ENCODE results near the gene MARCHF11. TPM values are rescaled to one million over a fixed set of nuclear protein-coding genes. Genes with fewer than 3 reads are reported as not detected.

Gene MARCHF11
- total and polyA plus RNA-seq, 2 of the 4 experiments (the other 2 are of a cell fraction), result not detected

DNA sequence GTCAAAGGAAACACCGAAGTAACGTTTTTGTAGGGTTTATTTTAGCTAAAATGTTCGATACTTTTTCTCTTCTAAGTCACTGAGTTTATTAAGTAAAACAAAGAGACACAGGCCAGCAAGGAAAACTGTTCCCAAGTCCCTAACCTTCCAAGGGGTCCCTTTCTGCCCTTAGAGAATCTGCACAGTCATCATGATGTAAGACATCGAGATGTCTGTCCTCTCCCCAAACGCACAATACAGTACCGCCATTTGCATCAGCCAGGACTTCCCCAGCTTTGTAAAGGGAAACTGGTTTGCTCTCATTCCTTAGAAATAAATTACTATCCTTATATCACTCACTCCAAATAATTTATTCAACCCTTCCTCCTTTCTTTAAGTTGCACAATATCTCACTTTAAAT lies 89.3 kb downstream of the MARCHF11 start:
- Histone ChIP-seq H2BK5ac (ENCODE audit: low read depth, low read length, poor library complexity, severe bottlenecking) (no peak overlapping the region), H4K20me1 (ENCODE audit: insufficient read depth, low read length) (no peaks in the 10 kb centered on the region), H3K36me3 (ENCODE audit: control insufficient read depth, insufficient read depth, low read length) (no peaks in the 10 kb centered on the region), H3K4me2 (ENCODE audit: low read depth, low read length) (no peak overlapping the region), H4K5ac (ENCODE audit: low read depth, low read length) (no peak overlapping the region), H3K9me3 (ENCODE audit: control insufficient read depth, insufficient read depth, low read length) (no peaks in the 10 kb centered on the region), H3K4me1 (ENCODE audit: control insufficient read depth, insufficient read depth, low read length) (no peaks in the 10 kb centered on the region), H3K23ac (ENCODE audit: low read depth, low read length) (no peak overlapping the region), H2BK15ac (ENCODE audit: low read depth, low read length) (no peak overlapping the region), H3K18ac (ENCODE audit: low read depth, low read length) (no peak overlapping the region), H2AK9ac (replicated peaks; ENCODE audit: low read depth, low read length, poor library complexity) (no peak overlapping the region), H2BK20ac (ENCODE audit: low read depth, low read length) (no peak overlapping the region), H2AFZ (replicated peaks; ENCODE audit: low read length, poor library complexity) (no peak overlapping the region), H4K8ac (ENCODE audit: low read depth in 2 of 2, low read length in 2 of 2) (no peak overlapping the region), H3K4me3 (ENCODE audit: insufficient read depth, low read depth, low read length) (no peak overlapping the region), H3K4ac (ENCODE audit: low read depth, low read length) (no peak overlapping the region), H3K14ac (replicated peaks; ENCODE audit: low read depth, low read length) (no peak overlapping the region), H3K9ac (ENCODE audit: low read depth, low read length) (no peak overlapping the region), H2BK120ac (ENCODE audit: low read depth, low read length) (no peak overlapping the region), H3K27me3 (ENCODE audit: control insufficient read depth, insufficient read depth, low read length) (no peaks in the 10 kb centered on the region), H3K56ac (ENCODE audit: extremely low read depth, insufficient read depth, low read length) (no peak overlapping the region), H4K91ac (ENCODE audit: insufficient read depth, low read depth, low read length) (no peak overlapping the region), H3K9me1 (ENCODE audit: insufficient read depth, low read length) (no peaks in the 10 kb centered on the region; the same call in 1 of the 2 replicates), H3K79me1 (ENCODE audit: low read depth in 1 of 2, low read length in 2 of 2) (no peaks in the 10 kb centered on the region), H2AK5ac (ENCODE audit: low read depth, low read length) (no peak overlapping the region), H3K27ac (ENCODE audit: insufficient read depth, low read length) (no peak overlapping the region)
- intact Hi-C loops (cut with micrococcal nuclease), result no loop called here
- ChIA-PET POLR2A (ENCODE audit: unreplicated experiment) (no interaction called here), CTCF (no interaction called here)
- no peak for TF ChIP-seq NFE2L2 (IDR thresholded peaks at IDR 0.05; ENCODE audit: low read depth, low read length)
- TF ChIP-seq, protein P1, sequence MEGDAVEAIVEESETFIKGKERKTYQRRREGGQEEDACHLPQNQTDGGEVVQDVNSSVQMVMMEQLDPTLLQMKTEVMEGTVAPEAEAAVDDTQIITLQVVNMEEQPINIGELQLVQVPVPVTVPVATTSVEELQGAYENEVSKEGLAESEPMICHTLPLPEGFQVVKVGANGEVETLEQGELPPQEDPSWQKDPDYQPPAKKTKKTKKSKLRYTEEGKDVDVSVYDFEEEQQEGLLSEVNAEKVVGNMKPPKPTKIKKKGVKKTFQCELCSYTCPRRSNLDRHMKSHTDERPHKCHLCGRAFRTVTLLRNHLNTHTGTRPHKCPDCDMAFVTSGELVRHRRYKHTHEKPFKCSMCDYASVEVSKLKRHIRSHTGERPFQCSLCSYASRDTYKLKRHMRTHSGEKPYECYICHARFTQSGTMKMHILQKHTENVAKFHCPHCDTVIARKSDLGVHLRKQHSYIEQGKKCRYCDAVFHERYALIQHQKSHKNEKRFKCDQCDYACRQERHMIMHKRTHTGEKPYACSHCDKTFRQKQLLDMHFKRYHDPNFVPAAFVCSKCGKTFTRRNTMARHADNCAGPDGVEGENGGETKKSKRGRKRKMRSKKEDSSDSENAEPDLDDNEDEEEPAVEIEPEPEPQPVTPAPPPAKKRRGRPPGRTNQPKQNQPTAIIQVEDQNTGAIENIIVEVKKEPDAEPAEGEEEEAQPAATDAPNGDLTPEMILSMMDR (conservative IDR thresholded peaks at IDR 0.05; ENCODE audit: low read depth, low read length), result no peak
- TF ChIP-seq SMC3 (IDR thresholded peaks at IDR 0.05; ENCODE audit: low read depth, low read length), result no peak
- TF ChIP-seq MAZ (IDR thresholded peaks at IDR 0.05; ENCODE audit: borderline replicate concordance, low read depth, low read length), result no peak
- TF ChIP-seq MAFK (IDR thresholded peaks at IDR 0.05; ENCODE audit: low read depth, low read length), result no peak
- no peak for TF ChIP-seq MXI1 (IDR thresholded peaks at IDR 0.05; ENCODE audit: borderline replicate concordance, low read depth, low read length)
- TF ChIP-seq, protein P2, sequence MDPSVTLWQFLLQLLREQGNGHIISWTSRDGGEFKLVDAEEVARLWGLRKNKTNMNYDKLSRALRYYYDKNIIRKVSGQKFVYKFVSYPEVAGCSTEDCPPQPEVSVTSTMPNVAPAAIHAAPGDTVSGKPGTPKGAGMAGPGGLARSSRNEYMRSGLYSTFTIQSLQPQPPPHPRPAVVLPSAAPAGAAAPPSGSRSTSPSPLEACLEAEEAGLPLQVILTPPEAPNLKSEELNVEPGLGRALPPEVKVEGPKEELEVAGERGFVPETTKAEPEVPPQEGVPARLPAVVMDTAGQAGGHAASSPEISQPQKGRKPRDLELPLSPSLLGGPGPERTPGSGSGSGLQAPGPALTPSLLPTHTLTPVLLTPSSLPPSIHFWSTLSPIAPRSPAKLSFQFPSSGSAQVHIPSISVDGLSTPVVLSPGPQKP (IDR thresholded peaks at IDR 0.05; ENCODE audit: borderline replicate concordance, low read depth, low read length), result no peak
- TF ChIP-seq, protein P3, sequence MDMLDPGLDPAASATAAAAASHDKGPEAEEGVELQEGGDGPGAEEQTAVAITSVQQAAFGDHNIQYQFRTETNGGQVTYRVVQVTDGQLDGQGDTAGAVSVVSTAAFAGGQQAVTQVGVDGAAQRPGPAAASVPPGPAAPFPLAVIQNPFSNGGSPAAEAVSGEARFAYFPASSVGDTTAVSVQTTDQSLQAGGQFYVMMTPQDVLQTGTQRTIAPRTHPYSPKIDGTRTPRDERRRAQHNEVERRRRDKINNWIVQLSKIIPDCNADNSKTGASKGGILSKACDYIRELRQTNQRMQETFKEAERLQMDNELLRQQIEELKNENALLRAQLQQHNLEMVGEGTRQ (IDR thresholded peaks at IDR 0.05; ENCODE audit: low read depth, low read length), result no peak
- no peak for TF ChIP-seq FOS (IDR thresholded peaks at IDR 0.05; ENCODE audit: low read depth, low read length)
- TF ChIP-seq RFX5 (IDR thresholded peaks at IDR 0.05; ENCODE audit: low read depth, low read length), result no peak
- ATAC-seq (ENCODE audit: low read depth), result no peak
- in situ Hi-C loops (cut with MboI; ENCODE audit: low sequenced_read_pairs), result no loop called here
- 70% methylated on average over 2 of the region's 6 CpGs; no CpG with 5 or more reads in 1 of the 2 experiments for WGBS, 2 experiments (ENCODE audit: extremely low coverage in 2 of 2, insufficient read length in 1 of 2)
- dilution Hi-C loops (cut with HindIII; ENCODE audit: low sequenced_read_pairs, unreplicated experiment), result no loop called here
- DNase-seq, result no peak
- BruUV-seq (replicated peaks), result no TSS peak
